IPS DF 19.7 (cell line): Measurements from ENCODE around the gene ZNF565.
"Not testable (repeated sequence)": the region's sequence is repeated elsewhere in the genome, so short reads cannot be mapped to it uniquely, and the experiment has no call there.

ENCODE experiments used
- DNase-seq: peaks from one replicate; pipeline ENCODE4 v3.0.0-alpha.2; 2013; ENCODE audit warnings: low read depth, low spot score

The ZNF565 gene

GRCh38 chr19:36214386-36215275 is at the start of gene ZNF565, which contains the start of gene ZNF146:
ZNF565 (minus strand) TSS chr19:36214665; CDS start chr19:36201985, 12,680 bp downstream.
ZNF146 (plus strand) TSS chr19:36215106; CDS start chr19:36236441, 21,335 bp downstream.
- DNase-seq = peak; percentile 98

GRCh38 chr19:36259211-36259610 is 44.7 kb upstream of the ZNF565 start:
- no peak for DNase-seq

GRCh38 chr19:36258028-36258875 is 43.8 kb upstream of the ZNF565 start:
- DNase-seq = no peak

- no peak for DNase-seq
These were observed 43.0 kb upstream of the ZNF565 start for GRCh38 chr19:36257520-36257876.

GRCh38 chr19:36256853-36257519 is 42.5 kb upstream of the ZNF565 start:
- no peak for DNase-seq

- DNase-seq = no peak
These were observed 41.6 kb upstream of the ZNF565 start for GRCh38 chr19:36256064-36256463.

- DNase-seq = no peak
These were observed 40.9 kb upstream of the ZNF565 start for GRCh38 chr19:36255316-36255715.

- DNase-seq = no peak
These were observed 40.4 kb upstream of the ZNF565 start for GRCh38 chr19:36254848-36255247.

- no peak for DNase-seq
These were observed 37.6 kb upstream of the ZNF565 start for GRCh38 chr19:36252047-36252446.

GRCh38 chr19:36246006-36246481 is 31.6 kb upstream of the ZNF565 start:
- no peak for DNase-seq

- peak; percentile 82 for DNase-seq
These were observed 30.9 kb upstream of the ZNF565 start for GRCh38 chr19:36245210-36246005.

GRCh38 chr19:36244066-36244465 is 29.6 kb upstream of the ZNF565 start:
- DNase-seq = peak; percentile 20

GRCh38 chr19:36236946-36237310 is 22.5 kb upstream of the ZNF565 start:
- DNase-seq = no peak

- DNase-seq = no peak
These were observed 22.0 kb upstream of the ZNF565 start for GRCh38 chr19:36236304-36236945.

- DNase-seq = not testable (repeated sequence)
These were observed 19.2 kb upstream of the ZNF565 start for GRCh38 chr19:36233626-36234025.

GRCh38 chr19:36225219-36225892 is 10.9 kb upstream of the ZNF565 start:
- DNase-seq = no peak

- DNase-seq = no peak
These were observed 8.0 kb upstream of the ZNF565 start for GRCh38 chr19:36222503-36222902.

- no peak for DNase-seq
These were observed 7.0 kb upstream of the ZNF565 start for GRCh38 chr19:36221474-36221873.

GRCh38 chr19:36215276-36216123 is 1.0 kb upstream of the ZNF565 start:
- DNase-seq = no peak
